Neural cell (in vitro differentiated cells): Measurements from ENCODE around the gene DCHS1.

Experiments used
- CTCF ChIP-seq: fragments of 450-650 bp; IDR thresholded peaks from 2 replicates; pipeline ENCODE4 v1.5.1; 2014; ENCODE audit warnings: antibody characterized with exemption, mild to moderate bottlenecking, moderate library complexity; ENCODE audit not compliant: poor library complexity, severe bottlenecking
- EP300 ChIP-seq: fragments of 450-650 bp; conservative IDR thresholded peaks from 2 replicates; pipeline ENCODE4 v1.6.1; 2014; ENCODE audit warnings: antibody characterized with exemption, mild to moderate bottlenecking, moderate library complexity; ENCODE audit not compliant: poor library complexity, severe bottlenecking
- EZH2 ChIP-seq: fragments of 200-600, 300-800 bp; shearing (Covaris generic), sonication (generic); IDR thresholded peaks from 2 replicates; pipeline ENCODE4 v1.6.1; 2014; ENCODE audit warnings: antibody characterized with exemption, low read length, borderline replicate concordance, mild to moderate bottlenecking; ENCODE audit not compliant: insufficient read depth, poor library complexity, severe bottlenecking
- MXI1 ChIP-seq: fragments of 450-650 bp; conservative IDR thresholded peaks from 2 replicates; pipeline ENCODE4 v1.6.1; 2014; ENCODE audit warnings: antibody characterized with exemption, mild to moderate bottlenecking; ENCODE audit not compliant: poor library complexity, severe bottlenecking
- POLR2AphosphoS5 ChIP-seq: IDR thresholded peaks from 2 replicates; pipeline ENCODE4 v1.6.1; 2012
- REST ChIP-seq: IDR thresholded peaks from 2 replicates; pipeline ENCODE4 v1.6.1; 2012; ENCODE audit warnings: borderline replicate concordance
- SMC3 ChIP-seq: fragments of 450-650 bp; conservative IDR thresholded peaks from 2 replicates; pipeline ENCODE4 v1.6.1; 2014; ENCODE audit warnings: antibody characterized with exemption, mild to moderate bottlenecking, moderate library complexity; ENCODE audit not compliant: poor library complexity
- TAF1 ChIP-seq: IDR thresholded peaks from 2 replicates; pipeline ENCODE4 v1.6.1; 2012; ENCODE audit warnings: low read depth

GRCh38 chr11:6618117-6619003 lies 37.2 kb downstream of the DCHS1 start:
- no peak for TF ChIP-seq CTCF
- TF ChIP-seq TAF1, result no peak
- no peak for TF ChIP-seq EZH2
- no peak for TF ChIP-seq MXI1
- no peak for TF ChIP-seq SMC3
- no peak for TF ChIP-seq EP300
- no peak for TF ChIP-seq POLR2AphosphoS5
- TF ChIP-seq REST, result no peak
